H1 (cell line): Measurements from ENCODE around the gene TAF1B. TPM values are rescaled to one million over a fixed set of nuclear protein-coding genes. Genes with fewer than 3 reads are reported as not detected.

Source experiments
- CTCF ChIA-PET: fragments of 300-600 bp; sonication (Branson Sonifier 250); formaldehyde crosslinking; loops from one replicate; lab custom pipeline; 2021; ENCODE audit not compliant: partially characterized antibody; lab: Charles Lee
- POLR2A ChIA-PET: fragments of 300-600 bp; sonication (Branson Sonifier 250); formaldehyde crosslinking; loops from one replicate; lab custom pipeline; 2021; ENCODE audit warnings: inconsistent platforms; ENCODE audit not compliant: partially characterized antibody; lab: Charles Lee
- DNase-seq, 2 experiments: peaks; one replicate each; pipeline versions ENCODE4 v3.0.0 to v3.0.0-alpha.2; 2010 to 2022; ENCODE audit warnings: low spot score in 2 of 2, low read depth in 1 of 2, mixed read lengths in 1 of 2
- FAIRE-seq: peaks from 2 replicates; lab custom pipeline; 2011; peaks lifted over from hg19 to GRCh38; lab: Jason Lieb, UNC
- H2AFZ ChIP-seq: 2 replicates; pipeline ENCODE4 v1.8.1; 2012; ENCODE audit warnings: low read length, inconsistent platforms
- H2AK5ac ChIP-seq: 2 replicates; pipeline ENCODE4 v1.6.1; 2013; ENCODE audit warnings: low read depth, low read length
- H2BK120ac ChIP-seq: replicated peaks from 2 replicates; pipeline ENCODE3; 2013; ENCODE audit warnings: low read depth, low read length, inconsistent platforms
- H2BK12ac ChIP-seq: 2 replicates; pipeline ENCODE4 v1.6.1; 2013; ENCODE audit warnings: low read depth, low read length
- H2BK15ac ChIP-seq: 2 replicates; pipeline ENCODE4 v1.6.1; 2013; ENCODE audit warnings: low read length
- H2BK20ac ChIP-seq: 2 replicates; pipeline ENCODE4 v1.6.1; 2013; ENCODE audit warnings: low read length
- H2BK5ac ChIP-seq: 2 replicates; pipeline ENCODE4 v1.6.1; 2013; ENCODE audit warnings: low read depth, low read length
- H3K14ac ChIP-seq: 2 replicates; pipeline ENCODE4 v1.6.1; 2013; ENCODE audit warnings: inconsistent platforms; ENCODE audit not compliant: insufficient read length
- H3K18ac ChIP-seq: 2 replicates; pipeline ENCODE4 v1.6.1; 2013; ENCODE audit warnings: low read length; ENCODE audit errors: extremely low read depth
- H3K23ac ChIP-seq: 2 replicates; pipeline ENCODE4 v1.6.1; 2013; ENCODE audit warnings: inconsistent platforms; ENCODE audit not compliant: insufficient read length
- H3K23me2 ChIP-seq: 2 replicates; pipeline ENCODE4 v1.6.1; 2013; ENCODE audit warnings: low read depth, low read length
- H3K27ac ChIP-seq: 2 replicates; pipeline ENCODE4 v1.6.1; 2011; ENCODE audit warnings: low read depth, low read length, inconsistent platforms
- H3K27me3 ChIP-seq, 4 experiments: replicated peaks in 1 of 4; 1 replicate in 1 of 4; 2 replicates in 3 of 4; pipeline versions ENCODE4 v1.6.1 to v1.8.1; 2011 to 2013; ENCODE audit warnings: low read length in 3 of 4, mild to moderate bottlenecking in 3 of 4, inconsistent platforms in 2 of 4, mixed read lengths in 2 of 4, moderate library complexity in 1 of 4; ENCODE audit not compliant: control insufficient read depth in 3 of 4, insufficient read depth in 3 of 4; ENCODE audit errors: extremely low read depth in 1 of 4
- H3K36me3 ChIP-seq, 4 experiments: 2 replicates each; pipeline versions ENCODE4 v1.6.1 to v1.8.1; 2011 to 2013; ENCODE audit warnings: mild to moderate bottlenecking in 4 of 4, low read length in 3 of 4, moderate library complexity in 2 of 4, control low read depth in 1 of 4, inconsistent platforms in 1 of 4; ENCODE audit not compliant: insufficient read depth in 4 of 4, control insufficient read depth in 2 of 4
- H3K4ac ChIP-seq: replicated peaks from 2 replicates; pipeline ENCODE3; 2013; ENCODE audit warnings: low read length, low read depth, mixed read lengths, inconsistent platforms; ENCODE audit not compliant: insufficient read length
- H3K4me1 ChIP-seq, 4 experiments: replicated peaks in 1 of 4; 1 replicate in 1 of 4; 2 replicates in 3 of 4; pipeline versions ENCODE4 v1.6.1 to v1.8.1; 2011 to 2013; ENCODE audit warnings: low read length in 3 of 4, inconsistent platforms in 2 of 4, mixed read lengths in 1 of 4; ENCODE audit not compliant: insufficient read depth in 4 of 4, control insufficient read depth in 3 of 4
- H3K4me2 ChIP-seq, 2 experiments: 2 replicates each; pipeline versions ENCODE4 v1.6.1 to v1.8.1; 2011 to 2013; ENCODE audit warnings: low read depth in 2 of 2, low read length in 2 of 2, control low read depth in 1 of 2, inconsistent platforms in 1 of 2, mild to moderate bottlenecking in 1 of 2; ENCODE audit not compliant: insufficient read depth in 1 of 2
- H3K4me3 ChIP-seq, 4 experiments: fragments of 200-600, 300-600 bp in 1 of 4; sonication (generic), shearing (Covaris generic), sonication (Bioruptor Twin) in 1 of 4; 2 replicates each; pipeline versions ENCODE4 v1.5.1 to v1.8.1; 2011 to 2016; ENCODE audit warnings: low read length in 4 of 4, low read depth in 3 of 4, control low read depth in 2 of 4, inconsistent platforms in 2 of 4, mild to moderate bottlenecking in 2 of 4, mixed read lengths in 1 of 4, moderate library complexity in 1 of 4; ENCODE audit not compliant: insufficient read depth in 2 of 4; ENCODE audit errors: extremely low read depth in 1 of 4
- H3K56ac ChIP-seq: replicated peaks from 2 replicates; pipeline ENCODE3; 2013; ENCODE audit warnings: low read depth, mild to moderate bottlenecking, mixed read lengths, low read length, inconsistent platforms; ENCODE audit not compliant: insufficient read length
- H3K79me1 ChIP-seq: 2 replicates; pipeline ENCODE4 v1.6.1; 2013; ENCODE audit warnings: low read depth, low read length, control low read depth
- H3K79me2 ChIP-seq, 2 experiments: 2 replicates each; pipeline versions ENCODE4 v1.6.1 to v1.8.1; 2012 to 2013; ENCODE audit warnings: low read length in 2 of 2, mild to moderate bottlenecking in 2 of 2, inconsistent platforms in 1 of 2; ENCODE audit not compliant: insufficient read depth in 2 of 2, control insufficient read depth in 1 of 2
- H3K9ac ChIP-seq, 4 experiments: replicated peaks in 1 of 4; 1 replicate in 1 of 4; 2 replicates in 3 of 4; pipeline versions ENCODE4 v1.6.1 to v1.8.1; 2011 to 2013; ENCODE audit warnings: low read depth in 3 of 4, low read length in 3 of 4, control low read depth in 2 of 4, mild to moderate bottlenecking in 2 of 4, moderate library complexity in 2 of 4, inconsistent platforms in 1 of 4; ENCODE audit errors: extremely low read depth in 1 of 4
- H3K9me3 ChIP-seq, 2 experiments: 2 replicates each; pipeline versions ENCODE4 v1.6.1 to v1.8.1; 2012 to 2013; ENCODE audit warnings: mild to moderate bottlenecking in 2 of 2, moderate library complexity in 2 of 2, control low read depth in 1 of 2, inconsistent platforms in 1 of 2, low read depth in 1 of 2, low read length in 1 of 2, mixed read lengths in 1 of 2; ENCODE audit not compliant: insufficient read depth in 2 of 2
- H4K20me1 ChIP-seq, 2 experiments: replicated peaks in 1 of 2; 2 replicates each; pipeline versions ENCODE3 to v1.8.1; 2011 to 2013; ENCODE audit warnings: inconsistent platforms in 2 of 2, low read length in 2 of 2, mild to moderate bottlenecking in 1 of 2; ENCODE audit not compliant: insufficient read depth in 2 of 2, control insufficient read depth in 1 of 2
- H4K5ac ChIP-seq: 2 replicates; pipeline ENCODE4 v1.6.1; 2013; ENCODE audit warnings: low read length, low read depth, mixed read lengths, inconsistent platforms; ENCODE audit not compliant: insufficient read length
- H4K8ac ChIP-seq: 2 replicates; pipeline ENCODE4 v1.8.0; 2013; ENCODE audit warnings: mild to moderate bottlenecking, moderate library complexity, low read length, inconsistent platforms; ENCODE audit not compliant: insufficient read depth; ENCODE audit errors: extremely low read depth
- H4K91ac ChIP-seq: replicated peaks from 2 replicates; pipeline ENCODE3; 2013; ENCODE audit warnings: low read length, mixed read lengths, inconsistent platforms; ENCODE audit not compliant: insufficient read length
- ASH2L ChIP-seq: fragments of 200-600, 300-600 bp; sonication (generic); IDR thresholded peaks from one replicate; pipeline ENCODE4 v1.7.1; 2017; ENCODE audit warnings: low read length
- ATF2 ChIP-seq: IDR thresholded peaks from 2 replicates; pipeline ENCODE4 v1.6.1; 2012; ENCODE audit warnings: low read length, inconsistent platforms
- BCL11A ChIP-seq, 2 experiments: IDR thresholded peaks; one replicate each; pipeline ENCODE4 v1.6.1; 2011; ENCODE audit warnings: low read depth in 2 of 2, low read length in 2 of 2, mild to moderate bottlenecking in 2 of 2
- CBX8 ChIP-seq: fragments of 300-800, 300-1000 bp; sonication (generic); IDR thresholded peaks from 2 replicates; pipeline ENCODE4 v1.7.1; 2016; ENCODE audit warnings: low read depth, low read length, borderline replicate concordance
- CEBPB ChIP-seq: IDR thresholded peaks from 2 replicates; pipeline ENCODE4 v1.6.1; 2012; ENCODE audit warnings: low read depth, low read length
- CHD1 ChIP-seq: IDR thresholded peaks from 2 replicates; pipeline ENCODE4 v1.6.1; 2012; ENCODE audit warnings: low read depth, low read length, improper control_type of control experiment
- E2F6 ChIP-seq: IDR thresholded peaks from 2 replicates; pipeline ENCODE4 v1.6.1; 2012; ENCODE audit warnings: inconsistent platforms
- EGR1 ChIP-seq: IDR thresholded peaks from 2 replicates; pipeline ENCODE4 v1.6.1; 2011; ENCODE audit warnings: low read depth, low read length, borderline replicate concordance
- EZH2 ChIP-seq: fragments of 200-600 bp; sonication (generic); IDR thresholded peaks from 2 replicates; pipeline ENCODE4 v1.7.1; 2012; ENCODE audit warnings: low read depth, mild to moderate bottlenecking, moderate library complexity, low read length, inconsistent platforms; ENCODE audit not compliant: severe bottlenecking
- GABPA ChIP-seq: IDR thresholded peaks from 2 replicates; pipeline ENCODE4 v1.6.1; 2011; ENCODE audit warnings: mild to moderate bottlenecking, low read length, moderate library complexity, borderline replicate concordance; ENCODE audit not compliant: insufficient read depth
- HDAC6 ChIP-seq: IDR thresholded peaks from one replicate; pipeline ENCODE4 v1.7.1; 2012; ENCODE audit warnings: low read depth, mild to moderate bottlenecking, inconsistent platforms, low read length, moderate library complexity
- SIX5 ChIP-seq: IDR thresholded peaks from 2 replicates; pipeline ENCODE4 v1.6.1; 2011; ENCODE audit warnings: mild to moderate bottlenecking, low read depth, low read length
- SUZ12 ChIP-seq: fragments of 200-600 bp; sonication (generic); IDR thresholded peaks from 2 replicates; pipeline ENCODE4 v1.6.1; 2012; ENCODE audit warnings: mild to moderate bottlenecking, inconsistent platforms, low read length, moderate library complexity, mixed read lengths
- WGBS, 2 experiments: shearing (Covaris generic) in 1 of 2; methylation state at CpG; one replicate each; pipeline versions ENCODE4 v1.1.6 to v1.1.7; 2013 to 2015; ENCODE audit warnings: low lambda C conversion rate in 2 of 2, mixed read lengths in 2 of 2, inconsistent platforms in 1 of 2, low coverage in 1 of 2, missing lambda C conversion rate in 1 of 2; ENCODE audit not compliant: insufficient replicate concordance in 2 of 2, insufficient coverage in 1 of 2, insufficient read length in 1 of 2; ENCODE audit errors: extremely low coverage in 1 of 2, missing lambda C conversion rate in 1 of 2; 5-methylcytosine and 5-hydroxymethylcytosine counted together
- polyA plus RNA-seq, 7 experiments: library from polyadenylated mRNA; depleted of rRNA in 3 of 7; stranded (reverse) in 5 of 7; unstranded in 2 of 7; fragments of >200 nt in 5 of 7; fragments of 200-250 nt in 2 of 7; gene quantifications; 1 replicate in 5 of 7; 2 replicates in 1 of 7; 4 replicates in 1 of 7; pipeline versions ENCODE4 v1.2.1 to v1.2.3, GENCODE V29; 2011 to 2013; ENCODE audit warnings: missing spikeins in 2 of 7, mixed read lengths in 2 of 7
- total RNA-seq: library from RNA; stranded (reverse); fragmentation: NEBNext Ultra II Directional; extraction: Animal tissue kit (Norgen Biotek cat#: 25700); gene quantifications from 2 replicates; pipeline ENCODE4 v1.2.1, GENCODE V29; 2021

TAF1B gene
- total and polyA plus RNA-seq, 2 of the 8 experiments (the other 6 are each of a cell fraction or from before 2014, with no cell fraction given): 6.6 to 25.2 TPM

DNA sequence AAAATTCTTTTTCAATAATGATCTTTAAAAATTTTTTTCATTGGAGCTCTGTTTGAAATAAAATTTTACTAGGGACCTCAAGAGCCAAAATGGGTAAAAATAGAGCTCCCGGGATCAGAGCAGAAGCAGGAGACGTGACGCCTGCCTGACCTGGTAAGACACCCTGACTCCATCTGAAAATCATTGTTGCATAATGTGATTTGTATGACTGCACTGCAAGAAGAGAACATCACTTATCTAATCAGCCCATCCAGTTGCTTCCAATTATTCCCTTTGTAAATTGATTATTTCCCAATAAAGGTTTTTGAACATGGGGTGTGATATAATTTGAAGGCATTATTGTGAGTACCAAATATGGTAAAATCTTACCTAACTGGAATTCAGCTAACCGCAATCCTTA lies 17.1 kb upstream of the TAF1B start:
- no peak overlapping the region for H4K8ac ChIP-seq
- no peak overlapping the region for H2AK5ac ChIP-seq
- H3K18ac ChIP-seq: no peak overlapping the region
- no peaks in the 10 kb centered on the region for H3K23me2 ChIP-seq
- 91% methylated on average over 4 of the region's 4 CpGs; no CpG with 5 or more reads in 1 of the 2 experiments for WGBS, 2 experiments
- H2BK12ac ChIP-seq: no peak overlapping the region
- no peak overlapping the region for H3K4me2 ChIP-seq
- no peak for FAIRE-seq
- no peaks in the 10 kb centered on the region for H3K79me1 ChIP-seq
- no peaks in the 10 kb centered on the region for H3K9me3 ChIP-seq
- no peaks in the 10 kb centered on the region for H4K20me1 ChIP-seq
- H2BK15ac ChIP-seq: no peak overlapping the region
- H3K4me1 ChIP-seq: peaks cover 0 to 3% (median 0%) of the 10 kb centered on the region in 4 experiments; a peak in 4 of 7 replicates
- H3K9ac ChIP-seq: no peak overlapping the region
- no peak for DNase-seq
- no peak overlapping the region for H2BK5ac ChIP-seq
- H3K23ac ChIP-seq: no peak overlapping the region
- no peak overlapping the region for H2AFZ ChIP-seq
- H4K5ac ChIP-seq: no peak overlapping the region
- no peak overlapping the region for H2BK20ac ChIP-seq
- ChIA-PET POLR2A (no interaction called here), CTCF (interaction anchor here (0.9 to 4.4 kb wide), 3 partner anchors 12 to 48 kb away, joined by 3 to 23 read pairs (median 4); partner anchors contain the start of gene TAF1B)
- H3K4me3 ChIP-seq: no peak overlapping the region
- no peak overlapping the region for H3K4ac ChIP-seq
- no peak overlapping the region for H3K27ac ChIP-seq
- H2BK120ac ChIP-seq: no peak overlapping the region
- no peak overlapping the region for H3K56ac ChIP-seq
- no peaks in the 10 kb centered on the region for H3K36me3 ChIP-seq
- H3K14ac ChIP-seq: no peak overlapping the region
- H3K27me3 ChIP-seq: no peaks in the 10 kb centered on the region
- no peak overlapping the region for H4K91ac ChIP-seq
- H3K79me2 ChIP-seq: no peaks in the 10 kb centered on the region
- no peak for TF ChIP-seq CEBPB
- TF ChIP-seq BCL11A (IDR thresholded peaks at IDR 0.05; ENCODE audit: low read depth in 2 of 2, low read length in 2 of 2): no peak
- TF ChIP-seq CBX8: no peak
- no peak for TF ChIP-seq ATF2
- no peak for TF ChIP-seq EZH2
- TF ChIP-seq GABPA: no peak
- TF ChIP-seq E2F6: no peak
- no peak for TF ChIP-seq SIX5
- TF ChIP-seq ASH2L: no peak
- TF ChIP-seq EGR1: no peak
- no peak for TF ChIP-seq SUZ12
- no peak for TF ChIP-seq HDAC6
- no peak for TF ChIP-seq CHD1
